GM18526 (cell line): ENCODE results near the gene IL17RC.

ENCODE experiments used
- POLR2A ChIP-seq: IDR thresholded peaks from 3 replicates; pipeline ENCODE4 v1.6.1; 2011; ENCODE audit not compliant: insufficient read length; ENCODE audit errors: extremely low read depth

The IL17RC gene

GRCh38 chr3:9890249-9891071 is 26.4 kb upstream of the IL17RC start, which contains the start of gene JAGN1:
Gene JAGN1, plus strand, starts transcription at chr3:9890610. Its CDS starts 113 bp downstream, at chr3:9890723.
- TF ChIP-seq POLR2A: peak; percentile 86

- no peak for TF ChIP-seq POLR2A
Measured at GRCh38 chr3:9891072-9891622, 25.8 kb upstream of the IL17RC start.

GRCh38 chr3:9893739-9894138 is 23.2 kb upstream of the IL17RC start:
- no peak for TF ChIP-seq POLR2A

GRCh38 chr3:9897408-9898372 is 19.2 kb upstream of the IL17RC start:
- TF ChIP-seq POLR2A: no peak

- TF ChIP-seq POLR2A: no peak
Measured at GRCh38 chr3:9898467-9899241, 18.2 kb upstream of the IL17RC start.

GRCh38 chr3:9899289-9899791 is 17.6 kb upstream of the IL17RC start:
- TF ChIP-seq POLR2A: no peak

- no peak for TF ChIP-seq POLR2A
Measured at GRCh38 chr3:9901967-9902366, 14.9 kb upstream of the IL17RC start.

- no peak for TF ChIP-seq POLR2A
Measured at GRCh38 chr3:9902372-9903237, 14.3 kb upstream of the IL17RC start, which contains the start of gene IL17RE. Gene IL17RE, plus strand, starts transcription at chr3:9902848. Its CDS starts 85 bp downstream, at chr3:9902933.

GRCh38 chr3:9903238-9903624 is 13.7 kb upstream of the IL17RC start:
- TF ChIP-seq POLR2A: no peak

- TF ChIP-seq POLR2A: no peak
Measured at GRCh38 chr3:9903904-9904303, 13.0 kb upstream of the IL17RC start.

GRCh38 chr3:9906480-9906879 is 10.4 kb upstream of the IL17RC start:
- no peak for TF ChIP-seq POLR2A

GRCh38 chr3:9908286-9908685 is 8.6 kb upstream of the IL17RC start:
- no peak for TF ChIP-seq POLR2A

GRCh38 chr3:9909221-9910013 is 7.5 kb upstream of the IL17RC start:
- no peak for TF ChIP-seq POLR2A
